NCI-H226 (cell line): ENCODE data around the gene IGFBP1.

Source experiments
- DNase-seq: peaks from one replicate; pipeline ENCODE4 v3.0.0-alpha.2; 2015

Gene IGFBP1

DNA sequence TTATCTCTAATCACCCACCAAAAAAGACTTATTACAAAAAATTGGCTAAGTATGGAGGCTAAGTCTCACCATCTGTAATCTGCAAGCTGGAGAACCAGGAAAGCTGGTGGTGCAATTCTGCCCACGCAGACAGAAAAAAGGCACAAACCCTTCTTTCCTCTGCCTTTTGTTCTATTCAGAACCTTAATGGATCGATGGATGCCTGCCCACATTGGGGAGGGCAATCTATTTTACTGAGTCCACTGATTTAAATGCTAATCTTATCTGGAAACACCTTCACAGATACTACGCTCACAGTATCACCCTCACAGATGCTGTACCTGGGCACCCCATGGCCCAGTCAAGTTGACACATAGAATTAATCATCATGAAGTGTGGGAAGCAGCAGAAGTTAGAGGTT is 22.6 kb downstream of the IGFBP1 start:
- no peak for DNase-seq

GRCh38 chr7:45911311-45911710 is 23.0 kb downstream of the IGFBP1 start:
- DNase-seq: no peak

DNA sequence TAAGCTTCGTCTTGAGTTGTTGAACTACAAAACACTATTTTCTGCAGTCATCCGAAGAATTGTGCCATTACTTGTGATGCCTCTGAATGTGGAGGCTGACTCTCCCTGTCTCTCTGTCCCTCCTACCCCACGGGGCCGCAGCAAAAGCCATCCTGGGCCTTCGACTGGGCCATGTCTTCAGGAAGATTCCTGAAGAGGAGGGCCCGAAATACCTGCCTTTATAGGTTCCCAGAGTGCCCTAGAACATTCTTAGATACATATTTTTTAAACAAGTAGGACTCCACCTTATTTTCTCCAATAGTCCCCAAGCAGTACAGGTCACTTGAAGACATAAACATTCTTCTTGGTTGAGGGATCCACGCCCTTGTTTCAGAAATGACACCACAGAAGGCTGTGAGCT is 24.7 kb downstream of the IGFBP1 start:
- DNase-seq: no peak

GRCh38 chr7:45914911-45915310 is 26.6 kb downstream of the IGFBP1 start:
- DNase-seq: no peak

- DNase-seq: no peak
These were observed 27.3 kb downstream of the IGFBP1 start for GRCh38 chr7:45915606-45916005.

GRCh38 chr7:45917064-45917463 is 28.8 kb downstream of the IGFBP1 start:
- no peak for DNase-seq

- DNase-seq: peak; percentile 46
These were observed 29.4 kb downstream of the IGFBP1 start for GRCh38 chr7:45917658-45918057.

DNA sequence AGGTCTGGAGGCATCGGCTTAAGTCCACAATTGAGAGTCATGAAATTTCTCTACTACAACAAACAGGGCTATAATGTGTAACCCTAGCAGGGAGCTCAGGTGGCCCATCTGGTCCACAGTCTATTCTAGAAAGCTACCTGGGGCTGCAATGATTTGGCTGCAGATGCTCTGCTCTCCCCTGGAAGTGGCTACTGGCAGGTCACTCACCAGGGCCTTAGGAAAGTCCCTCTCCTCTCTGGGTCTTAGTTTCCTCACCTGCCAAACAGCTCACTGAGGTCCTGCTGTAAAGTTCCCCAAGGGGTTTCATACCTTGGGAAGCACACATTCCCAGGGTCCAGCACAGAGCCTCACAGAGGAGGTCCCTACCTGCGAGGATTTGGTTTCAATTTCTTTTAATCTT is 30.3 kb downstream of the IGFBP1 start:
- DNase-seq: no peak

- no peak for DNase-seq
These were observed 31.0 kb downstream of the IGFBP1 start for GRCh38 chr7:45919231-45919784.

- no peak for DNase-seq
These were observed 31.7 kb downstream of the IGFBP1 start for GRCh38 chr7:45919993-45920459.

DNA sequence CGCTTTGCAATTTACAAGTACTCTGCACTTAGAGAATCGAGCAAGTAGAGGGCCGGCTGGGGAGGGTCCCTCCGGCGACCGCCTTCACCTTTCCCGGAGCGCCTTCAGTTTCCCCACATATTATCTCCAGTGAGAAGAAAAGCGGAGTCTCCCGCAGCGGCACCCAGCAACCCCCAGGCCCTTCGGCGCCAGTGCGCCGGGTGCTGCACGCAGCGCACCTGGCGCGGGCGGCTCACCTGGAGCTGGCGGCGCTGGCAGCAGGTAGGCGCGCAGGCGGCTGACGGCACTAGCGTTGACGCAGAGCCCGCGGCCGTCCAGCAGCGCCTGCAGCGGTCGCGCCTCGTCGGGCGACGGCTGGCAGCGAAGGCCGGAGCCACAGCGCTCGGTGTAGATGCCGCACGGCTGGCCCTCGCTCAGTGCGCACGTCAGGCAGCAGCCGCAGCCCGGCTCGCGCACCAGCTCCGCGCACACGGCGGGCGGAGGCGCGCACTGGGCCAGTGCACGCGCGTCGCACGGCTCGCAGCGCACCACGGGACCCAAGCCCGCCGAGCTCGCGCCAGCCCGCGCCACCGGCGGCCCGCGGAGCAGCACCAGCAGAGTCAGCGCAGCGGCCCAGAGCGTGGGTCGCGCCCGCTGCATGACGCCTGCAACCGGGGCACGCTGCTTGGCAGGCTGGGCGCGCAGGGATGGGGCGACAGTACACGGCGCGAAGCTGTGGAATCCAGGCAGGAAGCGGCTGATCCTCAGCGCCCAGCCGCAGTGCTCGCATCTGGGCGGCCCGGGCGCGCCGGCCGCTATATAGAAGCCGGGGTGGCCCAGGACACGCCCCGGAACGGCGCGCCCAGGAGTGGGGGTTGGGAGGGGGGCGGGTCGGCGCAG is 32.5 kb downstream of the IGFBP1 start, which contains the start of gene IGFBP3:
TSS of gene IGFBP3 (minus strand) at position 771 of the 879 bp plus-strand sequence. CDS start at position 639, 132 bp downstream.
- peak; percentile 61 for DNase-seq

DNA sequence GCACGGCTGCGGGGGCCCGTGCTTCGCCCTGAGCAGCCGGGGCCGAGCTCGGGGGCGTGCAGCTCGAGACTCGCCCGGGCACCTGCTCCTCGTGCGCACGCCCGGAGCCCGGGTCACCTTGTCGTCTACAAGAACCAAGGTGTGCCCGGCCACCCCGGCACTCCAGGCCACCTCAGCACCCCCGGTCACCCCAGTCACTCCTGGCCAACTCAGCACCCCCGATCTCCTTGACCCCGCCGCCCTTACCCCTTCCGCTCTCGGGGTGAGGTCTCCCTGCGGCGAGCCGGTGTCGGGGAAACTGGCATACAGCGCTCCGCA is 33.1 kb downstream of the IGFBP1 start:
- no peak for DNase-seq

DNA sequence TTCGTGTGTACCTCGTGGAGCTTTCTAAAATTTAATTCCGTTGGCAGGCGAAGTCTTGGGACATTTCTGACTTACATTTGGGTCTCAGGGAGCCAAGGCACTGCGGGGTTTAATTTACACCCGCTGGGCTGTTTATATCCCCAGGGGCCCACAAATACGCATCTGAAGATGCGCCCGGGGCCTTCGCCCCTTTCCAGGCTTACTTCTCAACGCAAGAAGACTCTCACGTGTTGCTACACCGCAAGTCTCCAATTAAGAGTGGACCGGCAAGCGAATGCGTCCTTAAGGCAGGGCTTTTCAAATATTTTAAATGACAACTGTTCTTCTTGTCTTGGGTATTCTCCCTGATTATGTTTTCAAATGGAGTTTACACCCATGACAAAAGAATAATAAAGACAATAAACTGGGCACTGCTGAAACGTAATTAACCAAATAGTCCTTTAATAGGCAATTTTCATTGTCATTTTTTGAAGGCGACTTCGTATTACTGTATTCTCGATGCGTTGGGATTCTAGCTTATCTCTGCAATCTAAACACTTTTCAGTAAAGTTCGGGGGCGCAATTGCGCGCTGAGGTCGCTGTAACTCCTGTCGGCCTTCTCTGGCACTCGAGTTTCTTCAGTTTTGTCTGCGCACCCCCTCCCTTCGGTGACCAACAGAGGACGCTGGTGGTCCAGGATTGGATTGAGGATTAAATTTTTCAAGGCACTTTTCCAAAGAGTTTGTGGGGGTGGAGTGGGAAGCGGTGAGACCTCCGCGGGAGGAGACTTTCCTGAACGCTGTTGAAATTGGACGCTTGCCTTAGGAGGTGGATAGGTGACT is 33.6 kb downstream of the IGFBP1 start:
- peak; percentile 57 for DNase-seq

DNA sequence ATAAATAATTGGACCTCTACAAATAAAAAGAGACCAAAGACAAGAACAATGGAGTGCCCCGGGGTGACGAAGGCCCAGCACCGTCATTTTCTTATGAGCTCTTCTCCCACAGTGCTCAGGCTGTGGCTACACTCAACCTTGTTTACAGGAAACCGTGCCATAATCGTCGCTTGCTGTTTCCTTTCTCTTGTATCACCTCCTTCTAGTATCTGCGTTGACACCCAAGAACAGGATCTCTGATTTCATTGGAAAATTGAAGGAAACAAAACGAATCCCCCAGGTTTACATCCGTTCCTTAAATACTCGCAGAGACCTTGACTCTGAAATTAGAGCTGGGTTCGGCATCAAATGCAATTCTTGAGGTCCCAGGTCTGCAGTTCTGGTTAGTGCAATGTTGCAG is 34.5 kb downstream of the IGFBP1 start:
- no peak for DNase-seq

- DNase-seq: peak; percentile 57
These were observed 35.0 kb downstream of the IGFBP1 start for GRCh38 chr7:45923290-45923689.

GRCh38 chr7:45923818-45924217 is 35.5 kb downstream of the IGFBP1 start:
- DNase-seq: no peak

DNA sequence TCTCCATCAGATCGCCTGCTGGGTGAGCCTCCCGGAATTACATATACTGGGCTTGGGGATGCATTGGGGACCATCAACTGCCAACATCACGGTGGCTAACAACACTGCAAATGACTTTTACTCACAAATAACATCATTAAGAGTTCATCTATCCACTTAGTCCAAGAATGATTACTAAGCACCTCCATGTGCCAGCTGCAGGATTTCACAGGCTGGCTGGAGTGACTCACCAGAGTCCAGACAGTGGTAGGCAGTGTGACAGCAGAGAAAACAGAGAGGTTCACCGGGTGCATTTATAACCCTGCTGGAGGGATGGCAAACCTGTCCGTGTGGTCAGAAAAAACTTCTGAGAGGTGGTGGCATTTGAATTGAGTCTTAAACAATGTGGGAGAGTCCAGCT is 36.0 kb downstream of the IGFBP1 start:
- peak; percentile 73 for DNase-seq

DNA sequence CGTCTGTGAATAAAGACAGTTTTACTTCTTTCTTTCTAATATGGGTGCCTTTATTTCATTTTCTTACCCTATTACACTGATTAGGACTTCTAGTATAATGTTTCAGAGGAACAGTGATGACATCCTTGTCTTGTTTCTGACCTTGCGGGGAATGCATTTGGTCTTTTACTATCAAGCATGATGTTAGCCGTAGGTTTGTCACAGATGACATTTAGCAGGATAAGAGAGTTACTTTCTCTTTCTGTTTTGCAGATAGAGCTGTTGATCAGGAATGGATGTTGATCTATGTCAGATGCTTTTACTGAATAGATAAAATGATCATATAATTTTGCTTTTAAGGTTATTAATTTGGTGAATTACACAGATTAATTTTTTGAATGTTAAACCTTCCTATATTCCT is 39.4 kb downstream of the IGFBP1 start:
- DNase-seq: no peak

DNA sequence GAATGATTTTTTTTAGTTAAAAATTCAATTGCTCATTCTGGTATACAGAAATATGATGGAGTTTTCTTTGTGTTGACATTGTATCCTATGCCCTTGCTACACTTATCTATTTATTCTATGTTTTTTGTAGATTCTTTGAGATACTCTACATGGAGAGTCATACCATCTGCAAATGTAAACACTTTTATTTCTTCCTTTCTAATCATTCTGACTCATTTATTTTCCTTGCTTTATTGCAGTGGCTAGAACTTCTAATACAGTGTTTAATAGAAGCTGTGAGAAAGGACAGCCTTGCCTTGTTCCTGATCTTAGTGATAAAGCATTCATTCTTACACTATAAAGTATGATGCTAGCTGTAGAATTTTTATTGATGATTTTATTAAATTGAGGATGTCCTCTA is 42.7 kb downstream of the IGFBP1 start:
- DNase-seq: no peak

DNA sequence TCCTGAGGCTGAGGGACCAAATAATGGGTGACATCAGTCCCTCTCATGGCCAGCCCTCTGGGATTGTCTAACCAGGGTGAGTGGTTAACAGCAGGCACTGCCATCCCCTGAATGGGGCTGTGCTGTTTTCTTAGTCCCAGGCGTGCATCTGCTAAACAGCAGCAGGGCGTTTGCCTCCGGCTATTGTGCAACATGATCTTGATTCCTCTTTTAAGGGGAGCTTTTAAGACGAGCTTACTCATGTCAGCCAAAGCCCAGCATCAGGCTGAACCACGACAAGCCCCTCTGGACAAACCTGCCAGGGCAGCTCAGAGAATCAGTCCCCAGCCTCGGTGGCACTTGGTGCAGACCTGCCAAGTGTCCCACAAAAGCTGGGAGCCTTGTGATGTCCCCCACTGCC is 49.0 kb downstream of the IGFBP1 start:
- DNase-seq: no peak

GRCh38 chr7:45937862-45938261 is 49.6 kb downstream of the IGFBP1 start:
- DNase-seq: no peak

GRCh38 chr7:45938626-45939302 is 50.5 kb downstream of the IGFBP1 start:
- no peak for DNase-seq

GRCh38 chr7:45939574-45939973 is 51.3 kb downstream of the IGFBP1 start:
- no peak for DNase-seq
